Left lung (tissue), 10 donors: ENCODE data around the gene PLCB3. TPM values are rescaled to one million over a fixed set of nuclear protein-coding genes. Genes with fewer than 3 reads are reported as not detected.

ENCODE experiments used
- ATAC-seq: fragments of 200-7000 bp; cut with Tn5 transposase; one replicate; pipeline ENCODE4 v1.9.1; 2020; ENCODE audit warnings: moderate library complexity
- DNase-seq, 4 donors: peaks; one replicate each; pipeline ENCODE4 v3.0.0-alpha.2; 2013 to 2020
- H3K27ac ChIP-seq, 2 donors: fragments of 200-600 bp; sonication (generic) in 1 of 2; one replicate each; pipeline versions ENCODE4 v1.5.0 to v1.8.0; 2020 to 2021
- H3K27me3 ChIP-seq, 2 donors: fragments of 200-600 bp; sonication (generic) in 1 of 2; one replicate each; pipeline versions ENCODE4 v1.5.0 to v1.8.0; 2020 to 2021
- H3K36me3 ChIP-seq, 2 donors: fragments of 200-600 bp; sonication (generic) in 1 of 2; one replicate each; pipeline versions ENCODE4 v1.5.0 to v1.8.0; 2020 to 2021
- H3K4me1 ChIP-seq, 2 donors: fragments of 200-600 bp; one replicate each; pipeline ENCODE4 v1.8.0; 2021
- H3K4me3 ChIP-seq, 2 donors: fragments of 200-600 bp; sonication (generic) in 1 of 2; one replicate each; pipeline versions ENCODE4 v1.5.0 to v1.8.0; 2020 to 2021; ENCODE audit warnings: mild to moderate bottlenecking in 1 of 2
- H3K9me3 ChIP-seq, 2 donors: fragments of 200-600 bp; sonication (generic) in 1 of 2; one replicate each; pipeline versions ENCODE4 v1.5.0 to v1.8.0; 2020 to 2021
- CTCF ChIP-seq, 2 donors: fragments of 200-600 bp; sonication (generic) in 1 of 2; IDR thresholded peaks; one replicate each; pipeline versions ENCODE4 v1.5.0 to v1.8.0; 2021; ENCODE audit warnings: antibody characterized with exemption in 2 of 2
- intact Hi-C, 2 donors: fragments of 100-400 bp; cut with DNase I; formaldehyde crosslinking; loops; one replicate each; pipeline versions ENCODE4 v1.11.2 to v1.14.2; 2022
- polyA plus RNA-seq, 6 donors: library from polyadenylated mRNA; unstranded; fragments of 120-200 nt; gene quantifications; one replicate each; pipeline ENCODE4 v1.2.1, GENCODE V29; 2013; ENCODE audit not compliant: insufficient read length in 6 of 6
- total RNA-seq, 2 donors: library from RNA; stranded (reverse); fragmentation: NEBNext Ultra II Directional; extraction: Animal tissue kit (Norgen Biotek cat#: 25700); gene quantifications; one replicate each; pipeline ENCODE4 v1.2.1, GENCODE V29; 2021
- donor health status: DM: no; HTN: yes; CAD: no.
- donor health status: DM: no; HTN: no; CAD: no.

PLCB3 gene
- total and polyA plus RNA-seq, 8 donors, result 18.9 to 42.7 (median 21.9) TPM

DNA sequence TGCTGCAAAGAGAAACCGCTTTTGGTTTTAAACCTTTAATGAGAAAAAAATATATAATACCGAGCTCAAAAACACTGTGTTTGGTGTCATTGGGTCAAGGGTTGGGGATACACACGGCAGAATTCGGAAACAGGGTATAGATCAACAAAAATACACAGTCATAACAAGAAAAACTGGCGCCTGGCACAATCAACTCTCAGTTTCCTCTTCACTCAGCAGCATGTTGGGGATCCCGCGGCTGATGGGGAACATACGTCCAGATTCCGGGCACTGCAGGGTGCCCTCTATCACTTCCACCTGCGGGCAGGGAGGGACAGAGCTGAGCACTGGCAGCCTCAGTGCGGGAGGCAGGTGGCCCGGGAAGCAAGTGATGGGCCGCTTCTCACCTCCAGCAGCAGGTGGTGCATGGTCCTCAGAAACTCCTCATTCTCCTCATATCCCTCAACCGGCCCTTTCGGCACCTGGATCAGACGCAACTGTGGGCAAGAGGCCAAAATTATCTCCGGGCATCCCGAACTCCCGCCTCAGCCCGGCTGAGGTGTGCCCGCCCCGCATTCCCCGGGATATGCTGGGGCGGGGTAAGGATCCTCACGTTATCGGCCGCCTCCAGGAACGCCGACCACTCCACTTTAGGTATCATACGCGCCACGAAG lies 65.5 kb downstream of the PLCB3 start:
- H3K27me3 ChIP-seq, result no peaks in the 10 kb centered on the region
- H3K4me1 ChIP-seq, result peaks cover 5 to 46% of the 10 kb centered on the region in 2 donors
- no peak for ATAC-seq
- no peaks in the 10 kb centered on the region for H3K9me3 ChIP-seq
- DNase-seq, result no peak
- intact Hi-C loops, result no loop called here
- peak overlapping the region; percentile 98 to 99 for H3K27ac ChIP-seq
- H3K36me3 ChIP-seq, result peaks cover 0 to 52% of the 10 kb centered on the region in 2 donors
- TF ChIP-seq CTCF (IDR thresholded peaks at IDR 0.05), result no peak
- H3K4me3 ChIP-seq, result peak overlapping the region; percentile 71 to 85

DNA sequence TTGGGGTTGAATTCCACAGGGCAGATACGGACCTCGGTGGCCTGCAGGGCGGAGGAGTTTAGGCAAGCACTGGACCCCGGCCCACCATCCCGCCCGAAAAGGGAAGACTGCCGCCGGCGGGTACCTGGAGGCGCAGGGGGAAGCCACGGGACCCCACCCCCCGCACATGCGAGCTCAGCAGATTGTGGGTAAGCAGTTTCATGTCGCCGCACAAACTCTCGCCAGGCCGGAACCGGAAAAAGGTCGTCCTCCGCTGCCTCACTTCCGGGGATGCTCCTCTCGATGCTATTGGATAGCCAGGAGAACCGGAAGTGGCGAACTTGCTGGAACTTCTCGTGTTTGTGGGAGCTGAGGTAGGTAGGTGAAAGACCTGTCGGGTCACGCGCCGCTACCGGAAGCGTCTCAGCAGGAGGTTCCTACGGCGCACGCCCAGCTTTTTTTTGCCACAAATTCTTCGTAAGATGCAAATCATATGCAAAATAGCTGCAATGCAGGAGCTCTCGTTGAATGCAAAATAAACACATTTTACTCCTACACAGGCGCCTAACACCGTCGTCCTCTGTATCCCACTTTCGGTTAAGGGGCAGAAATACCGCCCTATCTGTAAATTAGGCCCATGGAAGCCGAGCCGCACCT lies 66.1 kb downstream of the PLCB3 start, which contains the start of gene TRMT112:
Gene TRMT112, minus strand, starts transcription at position 235 of the 636 bp plus-strand sequence. Its CDS starts 33 bp downstream, at position 202.
- peaks cover 5 to 46% of the 10 kb centered on the region in 2 donors for H3K4me1 ChIP-seq
- ATAC-seq (peak; percentile 80), DNase-seq (peak; percentile 90 to 98 (median 95))
- H3K36me3 ChIP-seq, result peaks cover 0 to 54% of the 10 kb centered on the region in 2 donors
- no peaks in the 10 kb centered on the region for H3K9me3 ChIP-seq
- peak within 1 kb of the TSS; percentile 71 to 85 for H3K4me3 ChIP-seq
- no peaks in the 10 kb centered on the region for H3K27me3 ChIP-seq
- peak within 1 kb of the TSS; percentile 98 to 99 for H3K27ac ChIP-seq
- intact Hi-C loops, result no loop called here
- TF ChIP-seq CTCF (IDR thresholded peaks at IDR 0.05), result no peak

DNA sequence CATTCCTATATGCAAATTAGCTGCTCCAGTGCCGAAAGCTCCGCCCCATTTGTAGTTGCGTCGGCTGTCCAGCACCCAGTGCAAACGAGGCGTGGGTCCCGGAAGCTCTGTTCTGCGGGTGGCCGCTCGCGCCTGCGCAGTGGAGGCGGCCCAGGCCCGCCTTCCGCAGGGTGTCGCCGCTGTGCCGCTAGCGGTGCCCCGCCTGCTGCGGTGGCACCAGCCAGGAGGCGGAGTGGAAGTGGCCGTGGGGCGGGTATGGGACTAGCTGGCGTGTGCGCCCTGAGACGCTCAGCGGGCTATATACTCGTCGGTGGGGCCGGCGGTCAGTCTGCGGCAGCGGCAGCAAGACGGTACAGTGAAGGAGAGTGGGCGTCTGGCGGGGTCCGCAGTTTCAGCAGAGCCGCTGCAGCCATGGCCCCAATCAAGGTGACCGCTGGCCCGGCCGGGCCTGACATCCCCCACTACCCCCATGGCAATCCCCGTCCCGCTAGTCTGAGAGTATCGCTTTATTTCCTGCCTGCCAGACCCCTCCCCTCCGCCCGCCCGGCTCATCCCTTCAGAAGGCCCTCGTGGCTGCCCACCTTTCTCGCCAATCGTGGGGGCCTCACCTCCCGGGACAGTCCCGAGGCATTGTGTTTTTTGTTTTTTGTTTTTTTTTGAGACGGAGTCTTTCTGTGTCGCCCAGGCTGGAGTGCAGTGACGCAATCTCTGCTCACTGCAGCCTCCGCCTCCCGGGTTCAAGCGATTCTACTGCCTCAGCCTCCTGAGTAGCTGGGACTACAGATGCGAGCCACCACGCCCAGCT lies 66.8 kb downstream of the PLCB3 start, which contains the start of gene PRDX5:
Gene PRDX5, plus strand, starts transcription at position 161 of the 805 bp plus-strand sequence. Its CDS starts 95 bp downstream, at position 256.
- peak in 1 of 2 donors; percentile 47 for TF ChIP-seq CTCF (IDR thresholded peaks at IDR 0.05)
- Histone ChIP-seq H3K4me1 (peaks cover 5 to 47% of the 10 kb centered on the region in 2 donors), H3K36me3 (peaks cover 0 to 56% of the 10 kb centered on the region in 2 donors), H3K27me3 (no peaks in the 10 kb centered on the region), H3K27ac (peak within 1 kb of the TSS; percentile 98 to 99), H3K9me3 (no peaks in the 10 kb centered on the region), H3K4me3 (peak within 1 kb of the TSS; percentile 71 to 85)
- ATAC-seq (peak; percentile 87), DNase-seq (peak; percentile 95 to 99 (median 98))
- intact Hi-C loops, result no loop called here

Other genes with a start within 250 kb of the PLCB3 start
- gene FLRT1, start 215.6 kb upstream of the PLCB3 start, total RNA-seq, result under 1 TPM; 0.15 to 0.18 TPM
- gene FLRT1, start 215.6 kb upstream of the PLCB3 start, polyA plus RNA-seq, result 1 to 10 TPM; 2.6 to 5.5 (median 4.0) TPM
- 10 to 100 TPM; 13.5 to 19.8 TPM for gene MACROD1, start 85.4 kb upstream of the PLCB3 start, total RNA-seq
- 10 to 100 TPM; 18.5 to 25.1 (median 22.0) TPM for gene MACROD1, start 85.4 kb upstream of the PLCB3 start, polyA plus RNA-seq
- gene STIP1, start 65.4 kb upstream of the PLCB3 start, total RNA-seq, result 100 to 1,000 TPM; 124 to 149 TPM
- 100 to 1,000 TPM; 142 to 209 (median 172) TPM for gene STIP1, start 65.4 kb upstream of the PLCB3 start, polyA plus RNA-seq
- 100 to 1,000 TPM in 1 of 2 donors, 10 to 100 TPM in 1; 42.2 to 100 TPM for gene FERMT3, start 44.8 kb upstream of the PLCB3 start, total RNA-seq
- gene FERMT3, start 44.8 kb upstream of the PLCB3 start, polyA plus RNA-seq, result 10 to 100 TPM in 3 of 6 donors, 1 to 10 TPM in 3; 9.1 to 11.9 (median 10.1) TPM
- gene TRPT1, start 25.3 kb upstream of the PLCB3 start, total RNA-seq, result 10 to 100 TPM; 26.8 to 28.9 TPM
- 10 to 100 TPM; 26.3 to 33.2 (median 28.9) TPM for gene TRPT1, start 25.3 kb upstream of the PLCB3 start, polyA plus RNA-seq
- gene NUDT22, start 25.3 kb upstream of the PLCB3 start, total RNA-seq, result 10 to 100 TPM; 50.6 to 54.3 TPM
- 10 to 100 TPM; 17.1 to 28.7 (median 21.5) TPM for gene NUDT22, start 25.3 kb upstream of the PLCB3 start, polyA plus RNA-seq
- 10 to 100 TPM; 26.0 to 43.3 TPM for gene DNAJC4, start 21.0 kb upstream of the PLCB3 start, total RNA-seq
- gene DNAJC4, start 21.0 kb upstream of the PLCB3 start, polyA plus RNA-seq, result 10 to 100 TPM; 61.3 to 83.9 (median 72.3) TPM
- 100 to 1,000 TPM; 107 to 132 TPM for gene VEGFB, start 16.9 kb upstream of the PLCB3 start, total RNA-seq
- gene VEGFB, start 16.9 kb upstream of the PLCB3 start, polyA plus RNA-seq, result 100 to 1,000 TPM in 1 of 6 donors, 10 to 100 TPM in 5; 72.9 to 111 (median 81.7) TPM
- gene FKBP2, start 10.4 kb upstream of the PLCB3 start, total RNA-seq, result 10 to 100 TPM; 61.9 to 66.1 TPM
- gene FKBP2, start 10.4 kb upstream of the PLCB3 start, polyA plus RNA-seq, result 10 to 100 TPM; 59.5 to 81.4 (median 70.7) TPM
- gene PPP1R14B, start 4.6 kb upstream of the PLCB3 start, total RNA-seq, result 100 to 1,000 TPM; 154 to 200 TPM
- gene PPP1R14B, start 4.6 kb upstream of the PLCB3 start, polyA plus RNA-seq, result 100 to 1,000 TPM in 1 of 6 donors, 10 to 100 TPM in 5; 56.7 to 100 (median 79.5) TPM
- 10 to 100 TPM; 58.8 to 71.4 TPM for gene BAD, start 33.1 kb downstream of the PLCB3 start, total RNA-seq
- gene BAD, start 33.1 kb downstream of the PLCB3 start, polyA plus RNA-seq, result 10 to 100 TPM; 45.0 to 62.1 (median 52.2) TPM
- 10 to 100 TPM; 34.1 to 39.6 TPM for gene GPR137, start 34.3 kb downstream of the PLCB3 start, total RNA-seq
- gene GPR137, start 34.3 kb downstream of the PLCB3 start, polyA plus RNA-seq, result 10 to 100 TPM; 23.6 to 33.7 (median 30.5) TPM
- not detected for gene KCNK4, start 39.8 kb downstream of the PLCB3 start, total RNA-seq
- under 1 TPM in 2 of 6 donors, not detected in 4; 0.11 to 0.14 TPM for gene KCNK4, start 39.8 kb downstream of the PLCB3 start, polyA plus RNA-seq
- gene CATSPERZ, start 48.8 kb downstream of the PLCB3 start, total RNA-seq, result not detected
- gene CATSPERZ, start 48.8 kb downstream of the PLCB3 start, polyA plus RNA-seq, result not detected
- 10 to 100 TPM; 42.8 to 60.1 TPM for gene ESRRA, start 54.0 kb downstream of the PLCB3 start, total RNA-seq
- 10 to 100 TPM; 10.2 to 19.3 (median 12.6) TPM for gene ESRRA, start 54.0 kb downstream of the PLCB3 start, polyA plus RNA-seq
- gene TRMT112, start 66.0 kb downstream of the PLCB3 start, total RNA-seq, result 100 to 1,000 TPM; 178 to 196 TPM
- 100 to 1,000 TPM; 211 to 252 (median 222) TPM for gene TRMT112, start 66.0 kb downstream of the PLCB3 start, polyA plus RNA-seq
- 100 to 1,000 TPM; 165 to 208 TPM for gene PRDX5, start 66.6 kb downstream of the PLCB3 start, total RNA-seq
- gene PRDX5, start 66.6 kb downstream of the PLCB3 start, polyA plus RNA-seq, result 100 to 1,000 TPM; 150 to 209 (median 171) TPM
- gene CCDC88B, start 88.7 kb downstream of the PLCB3 start, total RNA-seq, result 10 to 100 TPM; 12.1 to 35.7 TPM
- gene CCDC88B, start 88.7 kb downstream of the PLCB3 start, polyA plus RNA-seq, result 1 to 10 TPM; 4.7 to 7.0 (median 6.0) TPM
- 10 to 100 TPM; 37.1 to 57.6 TPM for gene RPS6KA4, start 107.6 kb downstream of the PLCB3 start, total RNA-seq
- 10 to 100 TPM; 10.6 to 17.6 (median 12.9) TPM for gene RPS6KA4, start 107.6 kb downstream of the PLCB3 start, polyA plus RNA-seq